VCaP (cell line): ENCODE results near the gene APCDD1L.

Source experiments
- H3K27ac ChIP-seq: fragments of 450-650 bp; 2 replicates; pipeline ENCODE4 v1.5.1; 2017
- TF ChIP-seq, protein P1 (sequence below): fragments of 450-650 bp; conservative IDR thresholded peaks from 2 replicates; pipeline ENCODE4 v1.5.1; 2017; ENCODE audit warnings: mild to moderate bottlenecking, moderate library complexity

Gene APCDD1L

GRCh38 chr20:58466729-58467571, 48.2 kb downstream of the APCDD1L start:
- TF ChIP-seq, protein P1, sequence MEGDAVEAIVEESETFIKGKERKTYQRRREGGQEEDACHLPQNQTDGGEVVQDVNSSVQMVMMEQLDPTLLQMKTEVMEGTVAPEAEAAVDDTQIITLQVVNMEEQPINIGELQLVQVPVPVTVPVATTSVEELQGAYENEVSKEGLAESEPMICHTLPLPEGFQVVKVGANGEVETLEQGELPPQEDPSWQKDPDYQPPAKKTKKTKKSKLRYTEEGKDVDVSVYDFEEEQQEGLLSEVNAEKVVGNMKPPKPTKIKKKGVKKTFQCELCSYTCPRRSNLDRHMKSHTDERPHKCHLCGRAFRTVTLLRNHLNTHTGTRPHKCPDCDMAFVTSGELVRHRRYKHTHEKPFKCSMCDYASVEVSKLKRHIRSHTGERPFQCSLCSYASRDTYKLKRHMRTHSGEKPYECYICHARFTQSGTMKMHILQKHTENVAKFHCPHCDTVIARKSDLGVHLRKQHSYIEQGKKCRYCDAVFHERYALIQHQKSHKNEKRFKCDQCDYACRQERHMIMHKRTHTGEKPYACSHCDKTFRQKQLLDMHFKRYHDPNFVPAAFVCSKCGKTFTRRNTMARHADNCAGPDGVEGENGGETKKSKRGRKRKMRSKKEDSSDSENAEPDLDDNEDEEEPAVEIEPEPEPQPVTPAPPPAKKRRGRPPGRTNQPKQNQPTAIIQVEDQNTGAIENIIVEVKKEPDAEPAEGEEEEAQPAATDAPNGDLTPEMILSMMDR = no peak
- H3K27ac ChIP-seq = no peak overlapping the region

DNA sequence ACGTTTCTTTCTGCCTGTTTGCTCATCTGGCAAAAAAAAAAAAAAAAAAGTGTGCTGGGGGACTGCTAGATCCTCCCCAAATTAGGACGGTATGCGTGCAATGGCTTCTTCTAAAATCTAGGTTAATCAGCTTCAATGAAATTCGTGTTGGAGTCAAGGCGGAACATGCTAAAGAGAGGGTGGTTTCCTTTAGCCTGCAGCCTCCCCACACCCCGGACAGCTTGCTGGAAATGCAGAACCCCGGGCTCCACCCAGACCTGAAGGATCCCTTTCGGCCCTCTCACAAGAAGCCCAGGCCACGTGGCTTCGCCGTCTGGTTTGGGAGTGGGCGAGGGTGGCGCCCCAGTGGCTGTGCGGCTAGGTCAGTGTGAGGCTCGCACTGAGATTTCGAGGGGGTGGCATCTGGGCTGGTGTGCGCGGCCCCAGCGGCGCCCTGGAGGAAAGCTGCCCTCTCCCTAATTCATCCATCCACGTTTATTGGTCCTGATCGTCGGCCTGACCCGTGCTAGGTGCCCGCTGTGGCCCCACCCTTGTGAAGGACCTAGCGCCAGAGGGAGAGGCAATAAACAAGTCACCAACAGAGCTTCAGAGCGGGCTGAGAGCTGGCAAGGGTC, 49.0 kb downstream of the APCDD1L start:
- H3K27ac ChIP-seq = no peak overlapping the region
- TF ChIP-seq, protein P1 = no peak

DNA sequence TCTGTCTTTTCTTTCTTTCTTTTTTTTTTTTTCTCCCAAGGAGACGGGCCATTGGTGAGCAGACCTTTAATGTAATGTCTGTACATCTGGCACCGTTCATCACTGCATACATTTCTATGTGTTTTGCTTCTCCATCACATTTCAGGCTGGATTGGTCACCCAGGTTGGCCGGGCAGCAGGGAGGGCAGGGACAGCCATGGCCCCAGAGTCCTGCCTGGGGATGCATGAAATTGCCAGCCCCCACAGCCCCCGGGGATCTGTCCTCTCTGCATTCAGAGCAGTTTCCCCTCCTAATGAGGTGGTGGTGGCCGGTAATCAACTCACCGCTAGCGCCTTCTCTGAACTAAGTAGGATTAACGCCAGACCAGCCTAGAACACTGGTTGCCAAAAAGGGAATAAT, 50.4 kb downstream of the APCDD1L start:
- H3K27ac ChIP-seq = no peak overlapping the region
- TF ChIP-seq, protein P1 = no peak

GRCh38 chr20:58463256-58463655, 51.9 kb downstream of the APCDD1L start:
- H3K27ac ChIP-seq = no peak overlapping the region
- TF ChIP-seq, protein P1 = no peak

DNA sequence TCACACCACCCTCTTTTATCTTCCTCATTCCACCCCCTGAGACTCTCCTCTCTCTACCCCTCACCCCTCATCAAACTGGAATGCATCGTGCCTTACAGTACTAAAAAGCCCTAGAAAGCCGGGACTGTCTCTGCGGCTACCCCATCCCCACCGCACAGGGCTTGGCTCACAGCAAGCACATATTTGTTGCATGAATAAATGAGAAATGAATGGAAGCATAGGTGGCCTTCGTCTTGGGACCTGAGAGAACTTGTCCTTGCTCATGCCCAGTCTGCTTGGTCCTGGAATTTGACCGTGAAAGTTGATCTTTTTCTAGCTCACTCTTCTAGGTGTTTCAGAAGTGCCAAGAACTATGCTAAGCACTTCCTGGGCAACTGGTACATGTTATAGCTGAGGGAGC, 53.3 kb downstream of the APCDD1L start:
- TF ChIP-seq, protein P1 = no peak
- no peak overlapping the region for H3K27ac ChIP-seq

DNA sequence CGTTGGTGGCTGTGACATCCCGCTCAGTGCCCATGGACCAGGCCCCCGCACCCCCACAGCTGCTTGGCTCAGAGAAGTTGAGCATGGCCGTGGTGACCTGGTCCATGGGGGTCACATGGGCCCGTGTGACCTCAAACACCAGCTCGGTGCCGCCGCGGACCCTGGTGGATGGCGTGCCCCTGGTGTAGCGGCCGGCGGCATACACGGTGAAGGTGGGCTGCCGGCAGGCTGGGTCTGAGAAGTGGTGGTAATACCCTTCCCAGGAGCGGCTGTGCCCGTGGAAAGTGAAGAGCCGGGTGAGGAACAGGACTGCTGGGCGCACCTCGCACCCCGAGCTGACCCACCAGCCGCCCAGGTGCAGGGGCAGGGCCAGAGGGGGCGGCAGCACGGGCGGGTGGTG, 54.1 kb downstream of the APCDD1L start:
- TF ChIP-seq, protein P1 = no peak
- H3K27ac ChIP-seq = no peak overlapping the region

GRCh38 chr20:58459058-58459750, 56.0 kb downstream of the APCDD1L start:
- H3K27ac ChIP-seq = no peak overlapping the region
- TF ChIP-seq, protein P1 = no peak
